ENCODE measurements around the gene PTPRF. TPM values are rescaled to one million over a fixed set of nuclear protein-coding genes. Genes with fewer than 3 reads are reported as not detected.
A peak's percentile ranks its signal among the peaks of the same experiment; 100 is the strongest.

The PTPRF gene
- total RNA-seq, 1 donor from 2014 or later = 7.7 TPM

DNA sequence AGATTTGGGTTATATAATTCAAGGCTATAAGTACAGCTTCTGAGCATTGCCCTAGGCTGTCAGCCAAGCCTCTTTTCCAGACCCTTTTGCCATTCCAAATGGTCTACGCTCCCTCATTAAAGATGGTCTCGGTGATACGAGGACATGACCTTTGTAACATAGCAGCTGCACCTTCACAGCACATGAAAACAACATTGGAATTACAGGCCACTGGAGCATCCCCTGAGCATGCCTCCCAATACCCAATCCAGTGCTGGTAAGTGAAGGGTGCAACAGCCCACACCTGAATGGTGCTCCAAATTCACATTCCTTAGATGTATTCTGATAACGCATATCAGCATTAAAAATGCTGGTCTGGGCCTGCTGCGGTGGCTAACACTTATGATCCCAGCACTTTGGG, 20.1 kb upstream of the PTPRF start:
- DNase-seq (ENCODE audit: missing footprints) = no peak
- intact Hi-C loops (cut with DNase I) = no loop called here
- no peak for ATAC-seq

DNA sequence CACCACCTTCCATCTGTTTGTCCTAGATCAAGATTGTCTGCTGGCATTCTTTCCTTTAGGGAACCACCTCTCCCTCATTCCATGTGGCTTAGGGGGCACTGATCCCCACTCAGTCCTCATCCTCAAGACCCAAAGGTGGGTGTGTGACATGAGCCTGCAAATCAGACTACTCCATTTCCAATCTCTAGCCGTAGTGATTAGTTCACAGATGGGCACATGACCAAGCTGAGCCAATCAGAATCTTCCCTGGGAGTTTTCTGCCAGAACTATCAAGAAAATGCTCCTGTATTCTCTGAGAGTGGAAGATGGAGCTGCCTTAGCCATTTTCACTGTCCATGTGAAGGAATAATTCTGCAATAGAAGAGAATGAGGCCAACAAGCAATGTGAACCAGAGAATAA, 19.3 kb upstream of the PTPRF start:
- no peak for DNase-seq (ENCODE audit: missing footprints)
- ATAC-seq = no peak
- intact Hi-C loops (cut with DNase I) = no loop called here

DNA sequence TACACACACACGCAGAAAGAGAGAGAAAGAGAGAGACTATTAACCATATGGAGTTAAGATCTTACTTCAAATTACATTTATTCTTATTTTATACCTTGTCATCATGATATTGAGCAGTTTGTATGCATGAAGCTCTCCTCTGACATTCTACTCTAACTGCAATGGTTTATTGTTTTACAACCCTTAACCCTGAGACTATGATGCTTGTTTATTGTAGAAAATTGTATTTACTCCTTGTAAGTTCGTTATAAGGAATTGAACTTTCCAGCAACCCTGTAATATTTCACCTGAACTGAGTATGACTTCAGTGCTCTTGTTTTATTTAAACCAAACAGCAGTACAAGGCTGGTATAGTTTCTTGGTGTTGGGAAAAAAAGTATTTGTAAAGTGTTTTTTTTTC, 18.6 kb upstream of the PTPRF start:
- ATAC-seq = no peak

DNA sequence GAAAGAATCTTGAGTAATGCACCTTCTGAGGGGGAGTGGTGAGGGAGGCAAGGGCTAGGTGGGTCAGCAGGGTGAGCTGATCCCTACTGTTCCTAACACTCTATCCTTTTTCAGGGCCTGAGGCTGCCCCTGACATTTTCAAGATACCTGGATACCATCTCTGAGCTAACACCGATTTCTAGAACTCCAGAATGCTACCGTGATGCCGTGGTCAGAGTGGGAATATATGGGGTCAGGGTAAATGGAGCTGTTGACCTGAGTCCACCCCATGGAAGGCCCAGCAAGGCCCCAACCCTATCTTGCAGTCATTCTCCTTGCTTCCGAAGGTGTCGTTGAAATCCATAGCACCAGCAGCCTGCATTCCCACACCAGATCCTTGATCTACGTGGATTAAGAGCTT, 18.0 kb upstream of the PTPRF start:
- intact Hi-C loops (cut with DNase I) = no loop called here
- ATAC-seq (no peak), DNase-seq (ENCODE audit: missing footprints) (no peak)

More for the DNA sequence above, 18.6 kb upstream of the PTPRF start:
- no peak for DNase-seq (ENCODE audit: missing footprints)
- intact Hi-C loops (cut with DNase I) = no loop called here

DNA sequence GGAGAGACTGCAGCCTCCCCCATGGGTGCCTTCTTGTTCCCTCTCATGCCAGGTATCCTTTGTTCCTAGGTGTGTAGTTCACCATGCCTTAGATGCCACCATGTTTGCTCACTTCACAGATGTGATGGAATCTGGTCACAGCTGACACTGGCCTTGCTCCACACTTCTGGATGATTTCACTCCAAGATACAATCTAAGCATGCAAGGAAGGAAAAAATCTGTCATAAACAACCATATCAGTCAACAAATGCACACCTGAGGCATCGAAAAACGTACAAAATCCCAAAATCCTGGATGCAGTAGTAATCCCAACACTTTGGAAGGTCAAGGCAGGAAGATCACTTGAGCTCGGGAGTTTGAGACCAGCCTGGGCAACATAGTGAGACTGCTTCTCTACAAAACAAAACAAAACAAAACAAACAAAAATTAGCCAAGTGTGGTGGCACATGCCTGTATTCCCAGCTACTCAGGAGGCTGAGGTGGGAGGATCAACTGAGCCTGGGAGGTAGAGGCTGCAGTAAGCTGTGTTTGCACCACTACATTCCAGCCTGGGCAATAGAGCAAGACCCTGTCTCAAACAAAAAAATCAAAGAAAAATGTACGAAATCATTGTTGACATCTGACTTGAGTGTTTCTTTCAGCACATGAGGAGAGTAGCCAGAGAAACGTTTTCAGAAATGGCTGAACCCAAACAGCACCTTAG, 17.1 kb upstream of the PTPRF start:
- no peak for DNase-seq (ENCODE audit: missing footprints)
- ATAC-seq = no peak
- intact Hi-C loops (cut with DNase I) = no loop called here

DNA sequence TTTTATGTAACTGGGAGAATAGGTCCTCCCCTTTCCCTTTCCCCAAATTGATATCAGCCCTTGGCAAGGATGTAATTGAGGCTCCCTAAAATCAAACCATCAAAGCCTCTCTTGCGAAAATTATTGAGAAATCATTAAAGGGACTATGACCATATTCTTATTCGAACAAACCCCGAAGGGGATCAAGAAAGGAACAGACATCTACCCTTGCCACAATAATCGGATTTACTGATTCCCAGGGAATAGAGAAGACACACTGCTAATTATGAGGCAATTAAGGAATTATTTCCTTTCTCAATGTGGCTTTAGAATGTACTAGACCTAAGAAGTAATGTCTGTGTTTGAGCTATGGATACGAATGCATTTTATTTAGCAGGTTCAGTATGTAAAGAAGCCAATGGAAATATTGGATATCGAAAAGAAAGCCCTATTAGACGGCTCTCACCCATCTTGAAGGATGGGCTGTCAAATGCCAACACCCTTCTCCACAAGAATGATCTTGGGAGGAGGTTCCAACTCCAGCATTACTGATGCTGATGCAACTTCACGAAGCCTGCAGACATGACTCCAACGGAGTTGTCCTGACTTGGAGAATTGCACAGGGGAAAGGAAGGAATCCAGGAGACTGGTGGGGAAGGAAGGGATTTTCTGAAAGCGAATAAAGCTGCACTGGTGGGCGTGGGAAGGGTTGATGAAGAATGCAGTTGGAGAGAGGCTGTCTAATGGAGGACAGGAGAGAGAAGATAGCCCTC, 11.6 kb upstream of the PTPRF start:
- ATAC-seq (no peak), DNase-seq (ENCODE audit: missing footprints) (no peak)
- intact Hi-C loops (cut with DNase I) = no loop called here

DNA sequence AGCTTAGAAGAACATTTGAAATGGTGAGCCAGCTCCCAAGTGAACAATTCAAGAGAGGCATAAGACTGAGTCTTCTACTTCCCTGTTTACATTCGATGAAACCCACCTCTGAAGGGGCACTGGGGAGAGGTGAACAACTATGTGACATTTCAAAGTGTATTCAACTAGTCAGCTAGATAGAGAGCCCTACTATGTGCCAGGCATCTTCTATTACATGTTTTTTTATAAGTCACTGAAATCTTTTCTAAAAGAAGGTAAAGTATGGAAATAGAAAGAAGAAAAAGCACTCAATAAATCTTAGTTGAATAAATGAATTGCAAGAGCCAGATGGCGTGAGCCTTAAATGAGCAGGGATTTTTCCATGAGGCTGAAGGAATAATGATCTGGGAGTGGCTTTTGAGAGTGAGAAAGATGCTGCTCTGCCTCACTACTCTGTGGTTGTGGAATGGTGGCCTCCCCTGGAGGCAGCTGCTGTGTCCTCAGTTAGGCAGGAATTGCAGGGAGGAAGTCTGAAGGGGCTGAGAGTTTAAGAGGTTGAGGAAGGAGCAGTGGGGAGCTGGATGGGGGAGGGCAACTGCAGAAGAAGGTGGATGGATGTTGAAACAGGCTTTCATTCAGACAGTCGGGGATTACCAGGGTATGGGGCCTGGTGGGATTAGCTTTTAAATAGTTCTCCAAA, 10.4 kb upstream of the PTPRF start:
- ATAC-seq (no peak), DNase-seq (ENCODE audit: missing footprints) (no peak)
- intact Hi-C loops (cut with DNase I) = loop anchor here (10.0 kb wide), 1 partner anchor 245 kb away; no protein-coding TSS in a partner anchor

DNA sequence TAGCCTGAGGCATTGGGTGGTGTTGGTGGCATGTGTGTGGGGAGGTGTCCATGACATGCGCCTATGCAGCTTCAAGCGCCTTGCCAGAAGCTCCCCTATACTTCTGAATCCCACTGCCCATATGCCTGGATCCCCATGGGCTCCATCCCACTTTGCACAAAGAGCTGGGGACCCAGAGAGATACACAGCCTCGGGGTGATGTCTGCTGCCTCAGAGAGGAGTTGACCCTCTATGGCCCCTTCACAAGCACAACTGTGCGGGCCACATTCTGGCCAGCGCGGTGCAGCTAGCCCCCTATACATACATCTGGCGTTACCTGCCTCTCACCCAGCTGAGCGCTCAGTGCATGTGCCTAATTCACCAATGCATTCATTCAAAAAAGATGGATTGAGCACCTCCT, 9.6 kb upstream of the PTPRF start:
- ATAC-seq = no peak
- intact Hi-C loops (cut with DNase I) = loop anchor here (10.0 kb wide), 1 partner anchor 244 kb away; no protein-coding TSS in a partner anchor
- no peak for DNase-seq (ENCODE audit: missing footprints)

DNA sequence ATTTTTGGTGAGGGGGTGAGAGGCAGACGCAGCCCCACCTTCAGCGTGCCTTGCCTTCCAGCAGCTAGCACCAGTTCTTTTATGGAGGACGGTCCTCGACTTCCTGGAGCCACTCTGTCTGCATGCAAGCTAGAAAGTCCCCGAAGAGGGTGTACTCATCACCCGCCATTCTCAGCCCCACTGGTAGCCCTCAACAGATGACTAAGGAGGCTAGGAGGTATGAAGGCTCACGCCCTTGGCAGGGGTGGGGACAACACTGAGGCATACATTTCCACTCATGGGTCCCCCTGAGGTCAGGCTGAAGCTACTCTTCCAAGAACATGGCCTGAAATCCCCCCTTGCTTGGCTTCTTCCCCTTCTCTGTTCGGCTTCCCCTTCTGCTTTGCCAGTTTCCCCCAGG, 8.9 kb upstream of the PTPRF start:
- no peak for ATAC-seq
- intact Hi-C loops (cut with DNase I) = loop anchor here (10.0 kb wide), 1 partner anchor 243 kb away; no protein-coding TSS in a partner anchor
- no peak for DNase-seq (ENCODE audit: missing footprints)

DNA sequence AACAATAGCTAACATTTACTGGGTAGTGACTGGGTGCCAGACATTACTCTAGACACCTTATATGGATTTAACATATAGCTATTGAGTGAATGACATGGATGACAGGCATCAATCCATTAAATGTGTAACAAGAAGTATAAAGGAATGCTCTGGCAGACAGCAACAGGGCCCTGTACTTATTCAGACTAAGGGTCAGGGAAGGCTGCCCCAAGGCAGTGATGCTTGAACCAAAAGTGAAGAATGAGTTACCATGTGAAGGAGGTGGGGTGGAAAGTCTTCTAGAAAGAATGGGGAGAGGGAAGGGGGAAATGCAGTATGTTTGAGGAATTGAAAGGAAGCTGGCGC, 8.3 kb upstream of the PTPRF start:
- no peak for DNase-seq (ENCODE audit: missing footprints)
- intact Hi-C loops (cut with DNase I) = loop anchor here (10.0 kb wide), 1 partner anchor 242 kb away; no protein-coding TSS in a partner anchor
- ATAC-seq = no peak

DNA sequence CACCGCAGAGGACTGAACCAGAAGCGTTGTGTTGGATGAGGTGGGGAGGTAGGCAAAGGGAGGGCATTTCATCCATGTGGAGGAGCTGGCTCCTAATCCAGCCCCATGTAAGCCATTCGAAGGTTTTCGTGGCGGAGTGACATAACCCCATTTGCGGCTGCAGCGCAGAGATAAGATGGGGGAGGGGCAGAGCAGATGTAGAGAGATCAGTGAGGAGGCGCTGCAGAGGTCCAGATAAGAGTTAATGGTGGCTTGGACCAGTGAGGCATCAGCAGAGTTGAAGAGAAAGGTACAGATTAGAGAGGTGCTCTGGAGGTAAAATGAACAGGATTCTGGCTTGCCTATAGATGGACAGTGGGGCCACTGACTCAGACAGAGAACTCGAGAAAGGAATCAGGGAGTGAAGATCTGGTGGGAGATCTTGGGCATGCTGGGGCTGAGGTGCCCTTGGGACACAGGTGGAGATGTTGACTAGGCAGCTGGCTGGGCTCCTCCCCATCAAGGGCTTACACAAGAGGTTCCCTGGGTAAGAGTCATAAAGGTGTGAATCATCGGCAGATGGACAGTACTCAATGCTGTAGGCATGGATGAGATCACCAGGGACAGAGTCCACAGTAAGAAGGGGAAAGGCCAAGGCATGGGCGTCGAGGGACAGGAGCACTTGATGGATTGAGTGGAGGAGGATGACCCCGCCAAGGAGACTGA, 7.8 kb upstream of the PTPRF start:
- intact Hi-C loops (cut with DNase I) = loop anchor here (10.0 kb wide), 1 partner anchor 242 kb away; no protein-coding TSS in a partner anchor
- ATAC-seq (no peak), DNase-seq (ENCODE audit: missing footprints) (no peak)

DNA sequence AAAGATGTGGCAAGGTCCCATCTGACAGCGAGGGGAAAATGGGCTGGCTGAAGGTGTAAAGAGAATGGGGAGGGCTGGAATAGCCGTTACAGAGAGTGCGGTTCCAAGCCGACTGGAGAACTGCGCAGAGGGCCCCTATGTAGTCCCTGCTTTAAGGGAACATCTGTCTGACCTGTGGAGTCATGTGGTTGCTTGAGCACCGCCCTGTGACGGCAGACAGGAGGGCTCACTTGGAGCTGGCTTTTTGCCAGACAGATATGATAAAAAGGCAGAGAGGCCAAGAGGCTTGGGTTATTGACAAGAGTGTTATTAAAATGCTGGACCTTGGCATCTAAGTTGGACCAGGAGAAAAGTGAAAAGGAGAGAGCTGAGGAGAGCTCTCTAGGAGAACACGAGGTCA, 5.9 kb upstream of the PTPRF start:
- DNase-seq (ENCODE audit: missing footprints) = no peak
- intact Hi-C loops (cut with DNase I) = loop anchor here (5.0 to 10.0 kb wide), 2 partner anchors 240 to 522 kb away; no protein-coding TSS in a partner anchor
- no peak for ATAC-seq

DNA sequence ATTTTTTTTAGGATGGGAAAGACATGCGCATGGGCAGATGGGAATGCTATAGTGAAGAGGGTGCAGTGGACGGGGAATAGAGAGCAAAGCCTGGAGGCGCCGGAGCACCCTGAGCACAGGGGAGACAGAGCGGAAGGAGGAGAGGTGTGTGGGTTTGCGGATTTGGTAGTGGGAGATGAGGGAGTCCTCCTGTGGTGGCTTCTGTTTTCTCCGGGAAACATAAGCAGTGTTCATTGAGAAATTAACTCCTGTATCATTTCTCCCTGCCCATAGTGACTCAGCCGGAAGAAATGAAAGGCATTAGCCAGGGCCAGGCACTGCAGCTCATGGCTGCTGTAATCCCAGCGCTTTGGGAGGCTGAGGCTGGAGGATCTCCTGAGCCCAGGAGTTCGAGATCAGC, 4.7 kb upstream of the PTPRF start:
- ATAC-seq = no peak
- peak; percentile 32 for DNase-seq (ENCODE audit: missing footprints)
- intact Hi-C loops (cut with DNase I) = loop anchor here (5.0 to 10.0 kb wide), 2 partner anchors 239 to 521 kb away; no protein-coding TSS in a partner anchor

DNA sequence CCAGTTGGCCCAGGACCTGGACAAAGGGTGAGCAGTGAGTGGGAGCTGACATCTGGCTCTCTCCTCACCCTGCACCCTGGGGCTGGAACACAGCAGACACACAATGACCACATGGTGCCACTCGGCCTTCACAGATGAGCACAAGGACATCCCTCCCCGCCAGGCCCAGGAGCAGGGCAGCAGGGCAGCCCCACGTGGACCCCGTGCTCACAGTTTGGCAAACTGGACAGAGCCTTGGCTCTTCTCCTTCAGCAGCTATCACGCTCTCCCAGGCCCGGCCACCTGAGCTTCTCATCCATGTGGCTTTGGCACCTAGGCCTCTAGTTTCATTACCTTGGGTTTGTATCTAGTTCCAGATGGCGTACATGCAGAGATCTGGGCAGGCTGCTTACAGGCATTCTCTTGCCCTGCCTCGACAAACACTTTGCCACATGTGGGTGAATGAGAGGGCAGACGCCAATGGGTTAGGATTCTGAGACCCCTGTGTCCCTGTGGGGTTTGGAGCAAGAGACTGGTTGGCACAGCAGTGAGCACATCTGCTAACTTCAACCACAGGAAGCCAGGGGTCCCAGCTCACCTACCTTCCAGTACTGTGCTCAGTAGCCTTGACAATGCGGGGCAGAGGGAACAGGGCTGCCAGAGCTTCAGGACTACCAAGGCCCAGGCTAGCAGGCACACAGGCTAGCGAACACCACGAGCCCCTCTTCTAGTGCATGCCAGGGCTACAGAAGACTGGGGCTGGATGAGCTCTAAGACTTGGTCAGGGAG, 3.4 kb upstream of the PTPRF start:
- DNase-seq (ENCODE audit: missing footprints) (peak; percentile 45), ATAC-seq (no peak)
- intact Hi-C loops (cut with DNase I) = loop anchor here (5.0 to 10.0 kb wide), 2 partner anchors 238 to 520 kb away; no protein-coding TSS in a partner anchor

DNA sequence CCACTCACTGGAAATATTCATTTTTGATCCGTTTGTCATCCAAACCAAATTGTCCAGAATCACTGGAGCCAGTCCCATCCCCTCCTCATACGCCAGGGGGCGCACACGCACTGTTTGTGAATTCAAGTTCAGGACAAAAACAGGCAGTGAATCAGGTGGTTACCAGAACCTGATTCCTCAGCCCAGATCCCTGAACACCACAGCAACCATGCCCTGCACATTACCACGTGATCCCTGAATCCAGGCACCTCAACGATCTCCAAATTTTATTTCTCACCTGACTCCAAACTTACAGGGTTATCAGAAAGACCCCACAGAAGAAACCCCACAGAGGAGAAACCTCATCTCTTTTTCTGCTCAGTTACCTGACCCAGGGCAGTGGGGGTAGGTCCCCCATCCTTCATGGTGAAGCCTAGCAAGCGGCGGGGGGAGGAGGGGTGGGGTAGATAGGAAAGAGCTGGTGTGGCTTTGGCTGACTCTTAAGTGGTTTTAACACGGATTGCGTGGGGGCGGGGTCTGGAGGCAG, 1.4 kb upstream of the PTPRF start:
- DNase-seq (ENCODE audit: missing footprints) (peak; percentile 92), ATAC-seq (peak; percentile 68)
- intact Hi-C loops (cut with DNase I) = loop anchor here (2.0 to 10.0 kb wide), 4 partner anchors 122 to 518 kb away; partner anchors contain the start of gene KDM4A

DNA sequence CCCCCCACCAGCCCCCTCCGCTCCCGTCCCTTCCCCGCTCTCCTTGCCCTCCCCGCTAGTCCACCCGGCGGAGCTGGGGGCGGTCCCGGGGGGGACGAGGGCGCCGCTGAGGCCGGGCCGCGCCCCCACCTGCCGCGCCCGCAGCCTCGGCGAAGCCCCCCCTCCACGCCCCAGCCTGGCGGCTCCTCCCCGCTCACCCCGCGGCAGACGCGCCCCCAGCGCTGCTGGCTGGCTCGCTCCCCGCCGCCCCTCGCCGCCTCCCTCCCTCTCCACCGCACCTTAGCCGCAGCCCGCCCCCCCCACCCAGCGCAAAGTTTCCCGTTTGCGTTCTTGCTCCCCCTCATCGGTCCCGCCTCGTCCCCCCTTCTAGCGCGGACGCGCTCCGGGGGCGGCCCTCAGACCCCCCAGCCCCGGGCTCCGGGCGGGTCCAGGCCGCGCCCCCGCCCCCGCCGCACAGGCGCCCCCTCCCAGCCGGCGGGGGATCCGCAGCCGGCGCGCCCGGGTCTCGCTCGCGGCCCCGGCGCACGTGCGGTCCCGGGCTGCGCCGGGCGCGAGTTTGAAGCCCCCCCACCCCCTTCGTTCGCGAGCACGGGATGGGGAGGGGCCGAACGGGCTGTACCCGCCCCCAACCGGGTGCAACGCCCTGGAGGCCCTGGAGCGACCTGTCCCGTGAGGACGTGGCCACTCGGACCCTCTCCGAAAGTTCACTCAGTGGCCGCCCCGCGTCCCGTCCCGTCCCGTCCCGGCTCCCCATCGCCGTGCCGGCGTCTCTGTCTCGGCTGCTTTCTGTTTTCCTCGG, 623 bp downstream of the PTPRF start:
- ATAC-seq = no peak
- intact Hi-C loops (cut with DNase I) = no loop called here
- DNase-seq (ENCODE audit: missing footprints) = peak; percentile 26

DNA sequence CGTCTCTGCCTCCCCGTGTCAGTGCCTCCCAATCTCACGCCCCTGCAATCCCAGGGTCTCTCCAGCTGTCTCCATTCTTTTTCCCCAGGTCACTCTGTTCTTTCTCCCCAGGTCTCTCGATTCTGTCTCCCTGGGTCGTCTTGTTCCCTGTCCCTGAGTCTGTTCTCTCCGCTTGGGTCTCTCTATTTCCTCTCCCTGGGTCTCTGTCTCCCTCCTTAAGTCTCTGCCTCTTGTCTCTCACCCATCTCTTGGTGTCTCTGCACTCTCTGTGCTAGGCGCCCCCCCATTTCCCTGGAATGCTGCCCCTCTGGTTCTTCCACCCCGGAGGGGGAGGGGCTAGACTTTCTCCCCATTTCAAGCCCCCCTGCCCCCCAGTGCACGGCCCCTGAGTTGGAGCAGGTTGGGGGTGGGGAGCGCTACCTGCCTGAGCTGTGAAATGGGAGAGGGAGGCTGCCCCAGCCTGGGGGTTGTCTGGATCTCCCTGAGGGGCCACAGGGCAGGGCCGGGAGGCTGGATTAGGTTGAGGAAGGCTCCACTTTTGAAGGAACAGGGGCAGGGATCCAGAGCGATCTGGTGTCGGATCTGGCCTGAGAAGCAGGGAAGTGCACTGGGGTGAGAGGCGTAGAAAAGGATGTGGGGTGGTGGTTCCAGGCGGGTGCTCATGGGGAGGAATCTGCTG, 1.4 kb downstream of the PTPRF start:
- intact Hi-C loops (cut with DNase I) = no loop called here
- no peak for ATAC-seq
- peak; percentile 27 for DNase-seq (ENCODE audit: missing footprints)
